Activated CD8-positive, alpha-beta memory T cell treated with anti-CD3 and anti-CD28 coated beads, Interleukin-2, amount 50 U/mL, for 4 hours (primary cell): ENCODE data around the gene CCNG2.
A peak's percentile ranks its signal among the peaks of the same experiment; 100 is the strongest.

Experiments
- DNase-seq: peaks from one replicate; pipeline ENCODE4 v3.0.0-alpha.2; 2020

CCNG2 gene

DNA sequence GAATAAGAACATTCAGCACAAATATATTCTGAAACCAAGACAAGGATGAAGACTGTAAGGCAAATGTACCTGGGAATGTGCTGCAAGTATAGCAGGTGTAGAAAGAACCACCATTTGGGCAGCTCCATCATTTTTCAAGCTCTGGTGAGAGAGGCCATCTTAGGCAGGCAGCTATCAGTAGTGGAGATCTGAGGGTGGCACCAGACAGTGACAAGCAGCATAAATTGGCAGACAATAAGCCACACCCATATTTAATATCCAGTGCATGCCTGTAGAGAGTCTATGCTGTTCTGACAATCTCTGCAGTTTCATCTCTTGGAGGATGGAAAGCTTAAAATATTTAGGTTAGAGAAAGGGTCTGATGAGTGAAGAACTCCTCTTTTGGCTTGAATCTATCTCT lies 22.5 kb downstream of the CCNG2 start:
- DNase-seq = no peak

DNA sequence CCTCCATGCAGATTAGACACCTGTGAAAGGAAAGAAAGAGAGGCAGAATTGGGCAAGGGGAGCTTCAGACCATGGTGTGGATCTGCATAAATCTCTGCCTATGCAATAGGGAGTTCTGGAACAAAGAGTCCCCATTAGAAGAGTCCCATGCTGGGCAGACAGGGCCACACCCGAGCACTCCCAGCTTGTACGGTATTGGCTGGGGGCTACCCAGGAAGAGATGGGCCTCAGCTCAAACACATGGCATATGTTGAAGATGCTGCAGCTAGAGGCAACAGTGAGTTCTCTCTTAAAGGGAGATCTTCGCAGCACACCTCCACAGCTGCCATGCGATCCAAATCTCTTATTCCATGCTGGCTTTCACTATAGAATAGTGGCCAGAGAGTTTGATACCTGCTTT lies 24.7 kb downstream of the CCNG2 start:
- DNase-seq = no peak

DNA sequence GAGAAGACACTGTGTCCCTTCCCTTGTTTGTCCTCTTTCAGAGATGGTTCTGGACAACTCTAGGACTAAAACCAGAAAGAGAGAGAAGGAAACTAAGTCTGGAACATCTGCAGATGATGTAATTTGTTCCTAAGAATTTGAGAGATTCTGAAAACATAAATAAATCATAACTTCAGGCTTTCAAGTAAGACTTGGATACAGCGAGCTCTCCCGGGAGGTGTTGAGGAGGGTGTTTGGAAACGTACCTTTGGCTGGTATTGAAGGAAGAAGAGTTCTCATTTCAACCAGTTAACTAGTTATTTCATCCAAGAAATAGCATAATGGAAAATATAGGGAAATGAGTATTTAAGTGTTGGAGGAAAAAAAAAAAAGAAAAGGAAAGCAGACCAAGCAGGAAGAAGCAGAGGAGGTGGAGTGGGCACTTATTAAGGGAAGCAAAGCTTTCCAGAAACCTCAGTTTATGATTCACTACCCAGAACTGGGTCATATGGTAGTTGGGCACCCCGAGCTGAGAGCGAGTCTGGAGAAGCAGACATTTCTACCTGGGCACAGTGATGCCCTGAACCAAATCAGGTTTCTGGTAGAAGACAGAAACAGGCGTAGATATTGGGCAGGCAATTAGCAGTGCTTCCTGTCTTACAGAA lies 26.9 kb downstream of the CCNG2 start:
- DNase-seq = no peak

DNA sequence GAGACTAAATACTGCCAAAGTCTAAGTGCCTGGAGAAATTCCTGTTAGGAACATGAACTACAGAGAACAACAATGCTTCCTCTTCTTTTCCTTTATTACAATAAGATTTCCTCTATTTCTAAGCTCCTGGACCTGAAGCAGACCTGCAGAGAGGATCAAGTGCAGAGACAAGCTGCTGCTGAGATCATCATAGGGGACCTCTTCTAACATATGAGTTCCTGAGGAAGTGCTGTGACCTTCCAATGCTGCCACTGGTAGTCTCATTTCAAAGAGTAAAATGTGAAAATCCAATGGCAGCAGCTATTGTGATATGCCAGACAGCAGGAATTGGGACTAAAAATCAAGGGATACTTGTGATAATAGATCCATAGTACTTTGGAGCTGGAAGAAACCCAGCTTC lies 28.0 kb downstream of the CCNG2 start:
- DNase-seq = no peak

DNA sequence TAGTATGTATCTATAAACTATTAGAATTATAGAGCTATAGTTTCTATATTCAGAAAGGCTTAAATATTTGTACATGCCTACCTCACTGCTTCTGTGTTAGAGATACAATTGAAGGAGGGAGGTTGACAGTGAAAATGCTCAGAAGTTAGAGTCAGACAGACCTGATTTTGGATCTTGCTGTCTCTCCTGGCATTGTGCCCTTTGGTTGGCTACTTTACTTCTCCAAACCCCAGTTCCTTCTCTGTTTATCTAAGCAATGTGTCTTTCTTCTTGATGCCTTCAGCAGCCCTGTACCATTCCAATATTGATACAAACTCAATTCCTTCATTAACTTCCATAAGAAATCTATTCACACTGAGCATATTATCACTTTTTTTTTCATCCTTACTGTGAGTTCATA lies 28.7 kb downstream of the CCNG2 start:
- no peak for DNase-seq

DNA sequence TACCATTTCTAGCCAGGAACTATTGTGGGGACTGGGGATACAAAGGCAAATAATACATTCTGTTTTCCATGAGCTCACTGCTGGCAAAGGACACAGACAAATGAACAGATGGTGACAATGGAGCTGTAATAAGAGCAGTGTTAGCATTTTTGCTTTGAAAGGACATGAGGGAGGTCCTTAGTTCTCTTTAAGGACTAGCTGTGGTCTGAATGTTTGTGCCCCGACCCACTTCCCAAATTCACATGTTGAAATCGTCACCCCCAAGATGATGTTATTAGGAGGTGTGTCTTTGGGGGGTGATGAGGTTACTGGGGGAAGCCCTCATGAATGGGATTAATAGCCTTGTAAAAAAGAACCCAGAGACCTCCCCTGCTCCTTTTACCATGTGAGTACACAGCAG lies 30.3 kb downstream of the CCNG2 start:
- DNase-seq = no peak

DNA sequence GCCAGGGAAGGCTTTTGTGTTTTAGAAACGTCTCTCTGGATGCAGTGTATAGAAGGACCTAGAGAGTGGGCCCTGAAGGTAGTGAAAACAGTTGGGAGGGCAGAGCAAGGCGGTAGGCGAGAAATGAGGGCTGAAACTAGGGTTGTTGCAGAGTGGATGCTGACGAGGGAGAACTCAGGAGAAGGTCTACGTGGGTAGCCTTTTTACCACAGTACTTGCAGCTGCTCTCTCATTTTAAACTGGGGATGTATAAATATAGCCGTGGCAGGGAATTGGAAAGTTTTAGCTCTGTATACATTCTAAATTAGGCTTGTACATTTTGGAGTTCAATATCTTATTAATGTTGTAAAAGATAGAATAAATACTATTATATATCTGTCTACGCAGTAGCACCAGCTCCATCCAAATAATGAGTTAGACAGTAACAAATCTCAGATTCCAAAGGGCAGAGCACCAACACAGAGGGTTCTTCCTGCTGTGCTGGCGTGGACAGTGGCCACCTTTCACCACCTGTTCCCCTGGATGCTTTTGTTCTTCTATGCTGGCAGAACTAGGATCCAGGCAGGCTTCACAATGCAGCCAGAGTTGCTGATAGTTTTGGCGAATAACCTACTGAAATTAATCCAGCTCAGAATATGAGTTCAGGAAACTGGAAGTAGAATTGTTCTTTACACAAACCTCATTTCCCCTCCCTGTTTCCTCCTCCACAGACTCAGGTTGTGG lies 31.7 kb downstream of the CCNG2 start:
- DNase-seq = no peak

DNA sequence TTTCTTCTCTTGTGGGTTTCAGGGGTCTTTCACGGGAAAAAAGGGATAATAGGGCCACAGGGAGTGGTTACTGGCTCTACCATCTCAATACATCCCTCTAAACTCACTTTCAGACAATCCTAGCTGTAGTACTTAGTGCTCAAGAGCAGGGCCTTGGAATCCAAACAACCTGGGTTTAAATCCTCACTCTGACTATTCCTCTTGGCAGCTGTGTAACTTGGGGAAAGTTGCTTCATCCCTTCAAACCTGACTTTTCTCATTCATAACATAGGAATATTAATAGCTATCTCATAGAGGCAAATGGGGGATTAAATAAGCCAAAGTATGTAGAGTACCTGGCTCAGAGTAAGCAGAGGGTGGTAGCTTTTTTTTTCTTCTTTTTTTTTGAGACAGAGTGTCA lies 32.4 kb downstream of the CCNG2 start:
- DNase-seq = no peak

DNA sequence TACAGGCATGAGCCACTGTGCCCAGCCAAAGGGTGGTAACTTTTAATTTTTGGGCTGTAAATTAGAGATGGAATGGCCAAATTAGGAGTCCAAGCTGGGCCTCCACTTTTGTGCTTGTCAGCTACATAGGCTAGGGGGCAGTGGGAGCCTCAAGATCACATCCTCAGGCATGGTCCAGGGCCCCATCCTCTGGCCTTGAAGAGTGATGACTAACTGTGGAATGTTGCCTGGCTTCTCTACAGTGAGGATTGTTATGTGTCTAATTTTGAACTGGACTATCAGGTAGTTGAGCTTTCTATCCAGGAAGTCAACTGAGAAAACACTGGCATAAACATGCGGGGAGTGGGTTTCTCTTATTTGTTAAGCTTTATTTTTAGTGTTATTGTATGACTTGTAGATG lies 33.0 kb downstream of the CCNG2 start:
- no peak for DNase-seq

DNA sequence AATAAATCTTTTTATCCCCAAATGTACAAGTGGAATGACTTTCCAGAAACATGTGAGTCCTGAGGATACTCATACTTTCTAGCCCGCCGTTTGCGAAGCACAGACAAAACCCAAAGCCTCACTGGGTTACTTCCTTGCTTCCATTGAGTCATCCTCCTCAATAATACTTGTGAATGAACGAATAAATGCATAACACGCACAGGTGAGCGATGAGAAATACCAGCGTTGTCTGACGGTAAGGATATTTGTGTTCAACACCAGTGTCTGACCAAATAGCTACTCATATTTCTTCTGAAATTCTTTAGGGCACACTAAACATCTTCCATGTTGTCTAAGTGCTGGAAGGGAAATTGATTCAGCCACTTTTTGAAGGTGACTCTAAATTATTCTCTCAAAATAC lies 36.0 kb downstream of the CCNG2 start:
- no peak for DNase-seq

DNA sequence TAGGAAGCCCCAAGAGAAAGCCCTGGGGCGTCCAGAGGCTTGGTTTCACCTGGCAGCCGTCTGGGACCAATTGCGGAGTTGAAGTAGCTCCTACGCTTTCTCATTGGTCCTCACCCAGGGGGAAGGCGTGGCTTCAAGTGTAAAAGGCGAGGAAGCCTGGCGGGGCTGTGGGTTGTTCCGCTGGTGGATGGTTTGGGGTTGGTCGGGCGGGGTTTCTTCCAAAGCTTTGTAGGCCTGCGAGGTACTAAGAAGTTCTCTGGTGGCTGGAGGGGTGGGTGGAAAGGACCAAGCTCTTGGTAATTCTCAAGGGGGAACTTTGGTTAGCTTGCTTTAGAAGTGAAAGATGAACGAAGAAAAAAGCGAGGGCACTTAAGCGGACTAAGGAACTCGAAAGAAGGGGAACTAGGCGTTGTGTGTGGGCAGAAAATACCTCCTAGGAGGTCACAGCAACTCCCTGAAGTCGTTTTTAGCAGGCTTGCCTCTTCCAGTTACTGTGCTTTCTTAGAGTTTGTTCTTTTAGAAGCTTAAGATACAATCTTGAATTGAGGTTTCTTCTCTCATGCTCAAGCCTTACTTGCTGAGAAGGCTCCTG lies 36.6 kb downstream of the CCNG2 start:
- peak; percentile 70 for DNase-seq

DNA sequence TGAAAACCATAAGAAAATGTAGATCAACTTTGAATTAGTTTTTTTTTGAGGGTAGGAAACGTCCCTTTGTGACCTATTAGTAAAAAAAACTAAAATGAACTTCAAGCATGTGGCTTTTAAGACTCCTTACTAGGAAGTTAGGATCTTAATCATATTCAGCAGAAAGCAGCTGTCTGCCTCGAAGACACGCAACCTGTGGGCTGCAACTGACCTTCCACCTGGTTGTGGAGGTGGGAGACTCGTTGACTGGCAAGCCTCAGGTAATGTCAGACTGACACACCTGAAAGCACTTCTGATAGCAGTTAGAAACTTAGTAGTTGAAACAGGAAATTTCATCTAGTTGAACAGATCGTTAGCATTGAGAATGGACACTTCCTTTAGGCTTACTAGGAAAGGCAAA lies 37.4 kb downstream of the CCNG2 start:
- no peak for DNase-seq

DNA sequence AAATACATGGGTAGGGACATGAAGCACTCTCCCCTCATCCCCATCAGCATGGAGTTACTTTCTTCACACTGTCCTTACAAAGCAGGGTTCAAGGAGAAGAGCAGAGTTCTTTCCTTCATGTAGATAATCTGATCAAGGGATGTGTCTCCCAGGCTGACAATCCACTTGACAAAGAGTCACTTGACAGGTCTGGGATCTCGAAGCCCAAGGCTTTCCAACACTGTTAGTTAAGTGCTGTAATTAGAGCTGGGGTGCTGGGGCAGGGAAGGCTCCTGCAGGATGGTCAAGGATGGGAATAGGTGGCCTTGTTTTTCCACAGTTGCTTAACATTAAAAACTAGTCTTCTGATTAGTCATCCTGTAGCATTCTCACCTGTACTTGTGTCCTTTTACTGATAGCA lies 38.0 kb downstream of the CCNG2 start:
- no peak for DNase-seq

DNA sequence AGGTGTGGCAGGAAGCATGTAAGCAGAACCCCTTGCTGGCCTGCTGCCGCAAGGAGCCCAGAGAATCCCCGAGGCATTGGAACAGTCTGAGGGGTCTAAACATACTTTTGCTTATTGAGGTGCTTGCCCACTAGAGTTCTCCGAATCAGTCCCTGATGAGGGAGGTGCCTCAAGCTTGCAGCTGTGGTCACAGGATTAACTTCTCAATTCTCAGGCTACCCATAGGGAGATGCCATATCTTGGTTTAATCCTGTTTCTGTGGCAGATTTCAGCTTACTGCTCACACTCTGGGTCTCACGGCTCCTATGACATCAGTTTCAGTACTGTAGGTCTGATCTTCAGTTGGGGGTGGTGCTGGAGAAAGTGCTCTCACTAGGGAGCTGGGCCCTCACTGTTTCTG lies 39.9 kb downstream of the CCNG2 start:
- DNase-seq = no peak

DNA sequence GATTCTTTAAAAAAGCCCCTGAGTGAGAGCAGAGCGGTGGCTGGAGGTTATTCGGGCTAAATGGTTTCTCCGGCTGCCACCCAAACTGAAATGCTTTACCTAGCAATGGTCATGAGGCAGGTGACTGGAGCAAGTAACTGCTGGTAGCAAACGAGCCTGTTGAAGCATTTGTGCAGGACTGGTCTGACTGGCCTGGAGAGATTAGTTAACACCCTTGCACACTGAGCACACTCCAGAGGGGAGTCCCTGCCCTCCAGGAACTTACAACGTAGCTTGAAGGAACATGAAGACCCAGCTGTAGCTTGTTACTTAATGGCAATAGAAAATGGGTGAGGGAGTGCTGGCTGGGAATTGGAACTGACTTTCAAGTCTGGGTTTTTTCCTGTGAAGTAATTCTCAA lies 40.4 kb downstream of the CCNG2 start:
- no peak for DNase-seq

DNA sequence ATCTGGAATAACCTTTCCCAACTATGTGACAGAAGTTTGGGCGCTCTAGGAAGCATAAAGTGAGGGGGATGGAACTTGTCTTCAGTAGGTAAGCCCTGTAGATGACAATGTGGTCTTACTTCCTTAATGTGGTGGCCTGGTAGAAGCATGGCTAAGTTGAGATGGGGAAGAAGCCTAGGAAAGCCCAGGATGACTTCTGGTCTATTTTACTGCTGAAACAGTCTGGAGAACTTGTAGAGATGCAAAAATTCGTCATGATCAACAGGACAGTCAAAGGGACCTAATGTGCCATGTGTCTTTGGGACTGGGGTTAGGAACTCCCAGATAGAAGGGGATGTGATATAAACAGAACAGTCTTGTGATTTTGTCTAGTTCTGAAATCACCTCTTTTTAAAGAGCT lies 40.8 kb downstream of the CCNG2 start:
- DNase-seq = no peak

DNA sequence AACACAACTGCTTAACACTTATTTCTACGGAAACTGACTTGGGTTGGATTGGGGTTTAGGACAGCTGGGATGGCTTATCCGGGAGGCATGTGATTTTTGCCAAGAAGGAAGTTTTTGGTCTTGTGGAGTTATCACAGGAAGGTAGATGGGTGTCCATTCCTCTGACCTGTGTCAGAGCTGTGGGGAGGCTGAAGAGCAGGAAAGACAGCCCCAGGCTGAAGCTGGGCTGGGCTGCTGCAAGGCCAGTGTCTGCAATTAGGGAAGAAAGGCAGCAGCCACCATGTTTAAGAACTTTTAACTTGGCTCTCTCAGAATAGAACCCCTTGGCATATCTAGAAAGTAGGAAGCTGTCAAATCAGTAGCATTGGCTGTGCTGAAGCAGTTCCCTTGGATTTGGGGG lies 42.3 kb downstream of the CCNG2 start:
- DNase-seq = no peak

DNA sequence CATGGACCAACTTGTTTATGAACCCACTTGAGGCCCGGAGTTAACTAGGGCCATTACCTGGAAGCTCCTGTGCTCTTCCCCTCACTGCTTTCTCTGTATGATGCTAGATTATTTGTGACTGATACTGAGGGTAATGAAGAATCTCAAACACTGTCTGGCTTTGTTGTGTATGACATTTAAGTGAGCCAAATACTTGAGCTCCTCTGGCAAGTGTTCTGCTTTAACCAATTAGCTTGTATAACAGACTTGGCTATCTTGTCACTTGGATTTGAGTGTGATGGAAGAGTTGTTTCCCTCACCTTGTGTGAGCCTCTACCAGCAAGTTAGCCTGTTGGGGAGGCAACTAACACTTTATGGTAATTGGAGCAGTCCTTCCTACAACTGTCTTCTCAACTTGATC lies 42.7 kb downstream of the CCNG2 start:
- DNase-seq = no peak

DNA sequence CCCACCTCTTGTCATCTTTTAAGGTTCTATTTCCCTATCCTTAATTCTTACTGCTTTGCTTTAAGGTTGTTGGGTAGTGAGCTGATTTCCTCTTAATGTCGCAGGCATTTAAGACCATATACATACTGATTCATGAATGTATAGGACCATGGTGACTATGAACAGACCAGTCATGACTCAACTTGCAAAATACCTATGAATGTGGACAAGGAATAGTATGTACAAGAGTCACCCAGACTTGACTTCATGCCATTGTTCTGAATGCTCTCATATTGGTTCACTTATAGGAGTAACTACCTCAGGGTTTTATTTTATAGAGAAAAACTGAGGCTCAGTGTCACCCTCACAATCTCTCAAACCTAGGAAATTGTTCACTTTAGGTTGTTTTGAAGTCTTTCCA lies 44.3 kb downstream of the CCNG2 start:
- DNase-seq = no peak

DNA sequence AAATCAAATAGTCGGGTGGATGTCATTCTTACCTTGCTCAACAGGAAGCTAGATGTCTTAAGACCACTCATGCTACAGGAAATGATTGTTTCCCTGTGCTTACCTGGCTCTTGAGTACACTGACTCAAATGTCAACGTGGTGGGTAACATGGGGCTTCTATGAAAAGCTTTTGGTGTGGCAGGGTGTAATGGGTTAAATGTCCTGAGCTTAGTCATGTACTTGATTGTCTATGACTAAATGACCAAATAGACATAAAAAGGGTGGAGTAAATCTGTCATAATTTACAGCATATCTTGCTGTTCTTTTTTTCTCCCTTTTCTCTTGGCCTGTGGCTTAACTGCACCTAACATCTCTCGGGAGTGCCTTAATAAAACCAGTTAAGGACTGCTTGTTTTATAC lies 44.9 kb downstream of the CCNG2 start:
- DNase-seq = no peak

DNA sequence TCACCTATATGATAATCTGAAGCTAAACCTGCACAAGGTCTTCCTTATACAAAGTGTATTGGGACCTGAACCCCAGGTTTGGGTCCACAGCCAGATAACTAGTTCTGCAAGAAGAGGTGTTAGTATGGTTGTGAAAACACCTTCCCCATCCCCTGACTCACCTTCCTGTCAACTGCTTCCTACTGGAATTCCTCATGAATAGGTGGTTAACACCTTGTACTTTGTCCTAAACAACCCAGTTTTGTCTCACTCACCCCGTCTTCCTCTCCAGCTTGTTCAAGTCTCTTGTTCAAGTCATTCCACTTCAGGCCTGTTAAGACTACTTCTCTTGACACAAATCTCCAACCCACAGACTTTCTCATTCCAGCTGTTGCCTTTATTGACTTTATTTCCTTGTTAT lies 45.5 kb downstream of the CCNG2 start:
- DNase-seq = no peak

DNA sequence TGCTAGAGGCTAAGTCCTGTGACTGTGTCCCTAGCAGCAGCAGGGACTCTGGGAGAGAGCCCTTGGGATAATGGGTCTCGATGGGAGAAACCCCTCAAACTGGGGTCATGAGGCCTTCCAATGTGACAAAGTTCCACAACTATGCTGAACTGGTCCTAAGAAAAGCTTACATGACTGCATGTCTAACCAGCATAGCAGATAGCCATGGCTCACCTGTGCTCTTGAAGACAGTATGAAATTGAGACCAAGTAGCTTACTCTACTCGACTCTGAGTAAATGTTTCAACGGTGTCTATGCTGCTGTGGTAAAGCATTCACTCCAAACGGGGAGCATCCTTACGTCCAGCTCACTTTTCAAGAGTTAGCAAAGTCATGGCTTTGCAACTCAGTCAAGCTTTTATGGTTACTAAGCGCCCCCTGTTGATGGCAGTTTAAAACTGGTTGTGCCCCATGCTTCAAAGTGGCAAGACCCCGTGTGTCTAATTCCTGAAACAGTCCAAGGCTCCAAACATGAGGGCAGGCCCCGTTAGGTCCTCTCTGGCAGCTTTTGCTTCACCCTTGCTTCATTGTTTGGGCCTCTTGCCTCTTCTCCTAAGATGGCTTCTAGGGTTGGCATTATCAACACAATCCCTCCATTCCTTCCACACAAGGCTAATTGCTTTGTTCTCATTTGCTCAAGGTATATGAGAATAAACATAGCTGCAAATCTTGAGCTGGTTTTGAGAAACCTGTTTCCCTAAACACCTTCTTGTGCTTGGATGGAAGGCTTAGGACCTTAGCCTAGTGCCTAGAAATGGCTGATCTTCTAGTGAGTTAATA lies 46.6 kb downstream of the CCNG2 start:
- DNase-seq = peak; percentile 65

DNA sequence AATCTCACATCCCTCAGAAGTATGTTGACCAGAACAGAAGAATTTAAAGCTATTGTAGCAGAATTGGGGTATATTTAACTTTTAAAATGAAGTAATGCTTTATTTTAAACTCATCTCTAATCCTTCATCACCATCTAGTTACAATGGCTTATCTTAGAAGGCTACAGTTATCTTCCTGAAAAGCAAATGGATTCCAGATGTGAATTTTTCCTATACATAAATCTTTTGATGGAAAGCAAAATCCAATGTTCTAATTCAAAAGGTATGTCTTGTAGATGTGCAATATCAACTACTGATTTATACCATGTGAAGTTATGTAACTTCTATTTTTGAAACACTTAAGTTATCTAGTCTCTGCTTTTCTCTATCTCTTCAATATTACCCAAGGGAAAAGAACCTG lies 47.6 kb downstream of the CCNG2 start:
- DNase-seq = no peak

DNA sequence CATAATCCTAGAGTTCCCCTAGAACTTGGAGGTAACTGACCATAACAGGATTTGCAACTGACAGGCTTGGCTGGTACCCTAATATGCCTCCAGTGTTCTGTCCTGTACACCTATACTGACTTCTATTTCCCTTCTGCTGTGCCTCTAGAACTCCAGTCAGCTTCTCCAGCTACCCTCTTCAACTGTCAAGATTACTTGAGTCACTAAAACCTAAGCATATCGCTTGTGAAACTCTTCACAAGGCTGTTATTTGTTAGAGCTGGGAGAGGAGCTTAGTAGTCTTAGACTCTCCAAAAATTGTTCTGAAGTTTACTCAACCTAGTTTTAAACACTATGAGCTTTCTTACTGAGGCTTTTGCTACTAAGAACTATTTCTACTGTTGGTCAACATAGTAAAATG lies 52.0 kb downstream of the CCNG2 start:
- no peak for DNase-seq
